Renal pelvis (tissue), 4 donors: ENCODE measurements around the gene NCKAP5. TPM values are rescaled to one million over a fixed set of nuclear protein-coding genes. Genes with fewer than 3 reads are reported as not detected.
"Not testable (repeated sequence)": the region's sequence is repeated elsewhere in the genome, so short reads cannot be mapped to it uniquely, and the experiment has no call there.

Source experiments
- DNase-seq: peaks from one replicate; pipeline ENCODE4 v3.0.0-alpha.2; 2013
- polyA plus RNA-seq, 3 donors: library from polyadenylated mRNA; unstranded; fragments of 120-200 nt; gene quantifications; one replicate each; pipeline ENCODE4 v1.2.1, GENCODE V29; 2013; ENCODE audit not compliant: insufficient read length in 3 of 3

The NCKAP5 gene
- polyA plus RNA-seq, 3 donors, result 6.2 to 6.5 (median 6.3) TPM

GRCh38 chr2:133497951-133498565 is 70.2 kb downstream of the NCKAP5 start:
- no peak for DNase-seq

- no peak for DNase-seq
Observed at GRCh38 chr2:133497270-133497893, 70.9 kb downstream of the NCKAP5 start.

- no peak for DNase-seq
Observed at GRCh38 chr2:133496501-133497269, 71.6 kb downstream of the NCKAP5 start.

GRCh38 chr2:133495226-133495625 is 73.0 kb downstream of the NCKAP5 start:
- no peak for DNase-seq

- DNase-seq, result no peak
Observed at GRCh38 chr2:133492719-133493380, 75.4 kb downstream of the NCKAP5 start.

GRCh38 chr2:133490411-133490980 is 77.8 kb downstream of the NCKAP5 start:
- no peak for DNase-seq

- no peak for DNase-seq
Observed at GRCh38 chr2:133489641-133490410, 78.4 kb downstream of the NCKAP5 start.

GRCh38 chr2:133489146-133489545 is 79.1 kb downstream of the NCKAP5 start:
- DNase-seq, result no peak

- peak; percentile 42 for DNase-seq
Observed at GRCh38 chr2:133486771-133487191, 81.5 kb downstream of the NCKAP5 start.

- DNase-seq, result no peak
Observed at GRCh38 chr2:133485868-133486267, 82.4 kb downstream of the NCKAP5 start.

- no peak for DNase-seq
Observed at GRCh38 chr2:133484784-133485183, 83.5 kb downstream of the NCKAP5 start.

GRCh38 chr2:133484106-133484505 is 84.2 kb downstream of the NCKAP5 start:
- DNase-seq, result no peak

GRCh38 chr2:133483181-133483580 is 85.1 kb downstream of the NCKAP5 start:
- DNase-seq, result no peak

- DNase-seq, result no peak
Observed at GRCh38 chr2:133480707-133481429, 87.4 kb downstream of the NCKAP5 start.

- no peak for DNase-seq
Observed at GRCh38 chr2:133477616-133477990, 90.7 kb downstream of the NCKAP5 start.

GRCh38 chr2:133476931-133477615 is 91.2 kb downstream of the NCKAP5 start:
- no peak for DNase-seq

GRCh38 chr2:133476286-133476685 is 92.0 kb downstream of the NCKAP5 start:
- DNase-seq, result no peak

GRCh38 chr2:133475610-133476009 is 92.7 kb downstream of the NCKAP5 start:
- no peak for DNase-seq

GRCh38 chr2:133470446-133470845 is 97.8 kb downstream of the NCKAP5 start:
- not testable (repeated sequence) for DNase-seq

- DNase-seq, result no peak
Observed at GRCh38 chr2:133462811-133463210, 105.5 kb downstream of the NCKAP5 start.
